Spleen (tissue), 11 donors: ENCODE measurements around the gene BTBD16. TPM values are rescaled to one million over a fixed set of nuclear protein-coding genes. Genes with fewer than 3 reads are reported as not detected.

Experiments used
- DNase-seq: peaks from one replicate; pipeline ENCODE4 v3.0.0-alpha.2; 2020
- H3K27ac ChIP-seq, 8 donors: fragments of 200-600 bp; sonication (generic) in 7 of 8; 1 replicate in 4 of 8; 2 replicates in 4 of 8; pipeline versions ENCODE4 v1.5.0 to v1.8.0; 2016 to 2021; ENCODE audit warnings: inconsistent platforms in 4 of 8, mild to moderate bottlenecking in 4 of 8, moderate library complexity in 1 of 8
- H3K27me3 ChIP-seq, 7 donors: fragments of 200-600 bp; sonication (generic) in 6 of 7; replicated peaks in 1 of 7; 1 replicate in 4 of 7; 2 replicates in 3 of 7; pipeline versions ENCODE4 v1.5.0 to v1.8.0; 2016 to 2021; ENCODE audit warnings: inconsistent platforms in 3 of 7, mild to moderate bottlenecking in 1 of 7
- H3K36me3 ChIP-seq, 6 donors: fragments of 200-600 bp; sonication (generic) in 5 of 6; 1 replicate in 4 of 6; 2 replicates in 2 of 6; pipeline versions ENCODE4 v1.5.0 to v1.8.0; 2016 to 2021; ENCODE audit warnings: inconsistent platforms in 2 of 6
- H3K4me1 ChIP-seq, 6 donors: fragments of 200-600 bp; sonication (generic) in 5 of 6; 1 replicate in 3 of 6; 2 replicates in 3 of 6; pipeline versions ENCODE4 v1.5.0 to v1.8.0; 2016 to 2021; ENCODE audit warnings: inconsistent platforms in 3 of 6
- H3K4me3 ChIP-seq, 8 donors: fragments of 200-600 bp; sonication (generic) in 7 of 8; 1 replicate in 4 of 8; 2 replicates in 4 of 8; pipeline versions ENCODE4 v1.5.0 to v1.8.0; 2016 to 2021; ENCODE audit warnings: inconsistent platforms in 4 of 8, mild to moderate bottlenecking in 4 of 8, moderate library complexity in 2 of 8
- H3K9me3 ChIP-seq, 8 donors: fragments of 200-600 bp; sonication (generic) in 7 of 8; 1 replicate in 4 of 8; 2 replicates in 4 of 8; pipeline versions ENCODE4 v1.5.0 to v1.8.0; 2016 to 2021; ENCODE audit warnings: inconsistent platforms in 4 of 8
- CTCF ChIP-seq, 11 experiments: fragments of 200-600 bp in 7 of 11; fragments of 450-650 bp in 4 of 11; sonication (generic) in 4 of 11; IDR thresholded peaks in 8 of 11; conservative IDR thresholded peaks in 3 of 11; 1 replicate in 7 of 11; 2 replicates in 4 of 11; pipeline versions ENCODE4 v1.4.0 to v1.8.0; 2016 to 2021; ENCODE audit warnings: antibody characterized with exemption in 11 of 11, inconsistent platforms in 4 of 11, mild to moderate bottlenecking in 1 of 11
- POLR2A ChIP-seq, 3 donors: fragments of 450-650 bp; IDR thresholded peaks; one replicate each; pipeline ENCODE4 v1.5.1; 2017; ENCODE audit warnings: antibody characterized with exemption in 3 of 3, mild to moderate bottlenecking in 1 of 3
- POLR2AphosphoS5 ChIP-seq, 3 donors: sonication (generic); formaldehyde crosslinking; IDR thresholded peaks; one replicate each; pipeline ENCODE4 v1.5.1; 2017; ENCODE audit warnings: antibody characterized with exemption in 3 of 3
- WGBS, 5 donors: extraction: QIAGEN DNeasy Blood & Tissue Kit in 3 of 5; methylation state at CpG; one replicate each; pipeline versions ENCODE4 v1.1.5 to v1.1.7; 2013 to 2018; 5-methylcytosine and 5-hydroxymethylcytosine counted together
- intact Hi-C: fragments of 100-400 bp; cut with DNase I; formaldehyde crosslinking; loops from one replicate; pipeline ENCODE4 v1.15.0; 2023; ENCODE audit warnings: low total_unique reads
- polyA plus RNA-seq, 3 donors: library from polyadenylated mRNA; stranded (reverse); fragments of 200-250 nt; gene quantifications; one replicate each; pipeline ENCODE4 v1.2.1, GENCODE V29; 2013
- total RNA-seq, 7 donors: library from RNA; depleted of rRNA in 3 of 7; stranded (reverse); fragments of >200 nt in 3 of 7; fragmentation: NEBNext Ultra II Directional in 4 of 7; extraction: Animal tissue kit (Norgen Biotek cat#: 25700) in 4 of 7; gene quantifications; one replicate each; pipeline versions ENCODE4 v1.1.0 to v1.2.1, GENCODE V29; 2016 to 2021
- donor health status: healthy with polysubstance abuse.
- donor health status: DM: no; HTN: no; CAD: no; lungs with moderate emphysema.
- donor health status: DM: no; HTN: no; CAD: no.
- donor health status: Bipolar disorder and iron deficiency.
- donor health status: healthy.
- donor health status: DM: no; HTN: no; CAD: no.
- donor health status: DM: yes; HTN: yes; CAD: no.

The BTBD16 gene
- total and polyA plus RNA-seq, 10 donors: 0.04 to 0.10 TPM; not detected in 8

GRCh38 chr10:122362031-122362592 lies 91.0 kb downstream of the BTBD16 start:
- TF ChIP-seq CTCF (IDR thresholded peaks at IDR 0.05 in 8 of 11, conservative IDR thresholded peaks at IDR 0.05 in 3 of 11): no peak
- no peak for TF ChIP-seq POLR2AphosphoS5 (IDR thresholded peaks at IDR 0.05)
- no peak for TF ChIP-seq POLR2A (IDR thresholded peaks at IDR 0.05)
- no peaks in the 10 kb centered on the region for H3K4me1 ChIP-seq
- H3K4me3 ChIP-seq: no peak overlapping the region
- WGBS, 5 donors: 80 to 96% (median 87%) methylated on average over 4 of the region's 4 CpGs
- no peaks in the 10 kb centered on the region for H3K36me3 ChIP-seq
- peaks cover 0 to 20% (median 15%) of the 10 kb centered on the region in 8 donors for H3K9me3 ChIP-seq
- H3K27ac ChIP-seq: no peak overlapping the region
- intact Hi-C loops: no loop called here
- H3K27me3 ChIP-seq: peaks cover 0 to 7% (median 0%) of the 10 kb centered on the region in 7 donors
- no peak for DNase-seq

GRCh38 chr10:122362621-122363020 lies 91.5 kb downstream of the BTBD16 start:
- H3K4me3 ChIP-seq: no peak overlapping the region
- WGBS, 5 donors: 27 to 58% (median 37%) methylated on average over 2 of the region's 2 CpGs
- no peaks in the 10 kb centered on the region for H3K4me1 ChIP-seq
- intact Hi-C loops: no loop called here
- no peak for DNase-seq
- no peaks in the 10 kb centered on the region for H3K36me3 ChIP-seq
- peaks cover 0 to 23% (median 15%) of the 10 kb centered on the region in 8 donors for H3K9me3 ChIP-seq
- TF ChIP-seq POLR2A (IDR thresholded peaks at IDR 0.05) (no peak), POLR2AphosphoS5 (IDR thresholded peaks at IDR 0.05) (no peak), CTCF (IDR thresholded peaks at IDR 0.05 in 8 of 11, conservative IDR thresholded peaks at IDR 0.05 in 3 of 11) (no peak)
- H3K27me3 ChIP-seq: peaks cover 0 to 10% (median 0%) of the 10 kb centered on the region in 7 donors
- H3K27ac ChIP-seq: no peak overlapping the region

DNA sequence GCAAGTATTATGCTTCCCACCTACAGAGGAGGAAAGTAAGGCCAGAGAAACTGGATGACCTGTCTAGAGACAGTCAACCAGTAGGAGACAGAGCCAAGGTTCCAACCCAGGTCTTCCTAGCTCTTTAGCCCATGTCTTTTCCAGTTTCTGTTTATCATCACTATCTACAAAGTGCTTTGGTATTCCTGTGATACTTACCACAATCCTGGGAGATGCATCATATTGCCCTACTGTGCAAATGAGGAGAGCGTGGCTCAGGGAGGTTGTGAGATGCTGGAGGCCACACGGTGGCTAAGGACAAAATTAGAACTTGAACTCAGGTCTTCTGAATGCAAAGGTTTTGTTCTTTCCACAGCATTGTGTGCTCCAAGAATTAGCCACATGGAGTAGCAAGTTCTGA lies 92.2 kb downstream of the BTBD16 start:
- peaks cover 0 to 17% (median 9%) of the 10 kb centered on the region in 8 donors for H3K9me3 ChIP-seq
- peaks cover 0 to 14% (median 0%) of the 10 kb centered on the region in 7 donors for H3K27me3 ChIP-seq
- DNase-seq: no peak
- H3K36me3 ChIP-seq: no peaks in the 10 kb centered on the region
- no peak overlapping the region for H3K4me3 ChIP-seq
- WGBS, 5 donors: 89 to 97% (median 93%) methylated on average over 2 of the region's 2 CpGs
- H3K4me1 ChIP-seq: no peaks in the 10 kb centered on the region
- intact Hi-C loops: no loop called here
- H3K27ac ChIP-seq: no peak overlapping the region
- TF ChIP-seq POLR2AphosphoS5 (IDR thresholded peaks at IDR 0.05) (no peak), CTCF (IDR thresholded peaks at IDR 0.05 in 8 of 11, conservative IDR thresholded peaks at IDR 0.05 in 3 of 11) (no peak), POLR2A (IDR thresholded peaks at IDR 0.05) (no peak)

- peaks cover 0 to 18% (median 0%) of the 10 kb centered on the region in 7 donors for H3K27me3 ChIP-seq
- H3K4me3 ChIP-seq: no peak overlapping the region
- H3K4me1 ChIP-seq: no peaks in the 10 kb centered on the region
- no peaks in the 10 kb centered on the region for H3K36me3 ChIP-seq
- TF ChIP-seq POLR2AphosphoS5 (IDR thresholded peaks at IDR 0.05) (no peak), POLR2A (IDR thresholded peaks at IDR 0.05) (no peak), CTCF (IDR thresholded peaks at IDR 0.05 in 8 of 11, conservative IDR thresholded peaks at IDR 0.05 in 3 of 11) (no peak)
- H3K9me3 ChIP-seq: peaks cover 0 to 13% (median 3%) of the 10 kb centered on the region in 8 donors
- WGBS, 5 donors: 72 to 86% (median 79%) methylated on average over 6 of the region's 6 CpGs
- no peak for DNase-seq
- no peak overlapping the region for H3K27ac ChIP-seq
- intact Hi-C loops: no loop called here
These were observed 92.8 kb downstream of the BTBD16 start for GRCh38 chr10:122363722-122364463.
